GM19193 (cell line): ENCODE measurements around the gene PRSS12.

Source experiments
- POLR2A ChIP-seq: IDR thresholded peaks from 4 replicates; pipeline ENCODE4 v1.6.1; 2011; ENCODE audit not compliant: insufficient read depth, insufficient read length; ENCODE audit errors: extremely low read depth

The PRSS12 gene

DNA sequence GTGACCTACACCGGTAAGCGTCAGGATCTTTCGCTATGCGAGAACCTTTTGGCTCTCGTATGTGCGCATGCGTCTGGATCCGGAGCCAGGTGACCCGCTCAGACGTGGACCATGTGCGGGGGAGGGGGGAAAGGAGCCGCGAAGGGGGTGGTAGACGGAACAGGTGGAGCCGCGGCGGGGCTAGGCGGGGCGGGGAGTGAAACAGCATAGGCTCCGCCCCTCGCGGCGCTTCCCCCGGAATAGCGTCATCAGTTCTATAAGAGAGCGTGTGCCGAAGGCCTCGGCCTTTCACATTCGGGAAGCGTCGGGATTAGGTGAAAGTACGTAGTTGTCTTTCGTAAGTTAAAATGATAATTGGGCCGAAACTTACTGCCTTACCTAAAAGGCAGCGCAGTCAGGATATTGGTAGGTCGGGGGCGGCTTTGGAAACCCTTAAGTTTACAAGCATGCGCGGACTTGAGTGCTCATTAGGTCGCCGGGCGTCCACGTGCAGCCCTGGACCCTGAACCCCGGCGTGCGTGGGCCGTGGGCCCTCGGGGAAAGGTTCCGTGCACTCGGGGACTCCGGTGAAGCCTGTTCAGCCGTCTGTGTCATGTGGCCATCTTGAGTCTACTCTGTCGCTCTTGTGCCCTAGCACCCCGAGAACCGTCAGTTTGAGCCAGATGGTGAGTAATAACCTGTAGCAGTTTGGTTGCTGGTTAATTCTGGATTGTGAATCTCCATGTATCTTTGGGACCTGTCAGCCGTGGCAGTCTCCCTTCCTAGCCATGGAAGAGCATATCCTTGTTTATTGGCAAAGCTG, 74.1 kb downstream of the PRSS12 start:
- TF ChIP-seq POLR2A = peak; percentile 98

DNA sequence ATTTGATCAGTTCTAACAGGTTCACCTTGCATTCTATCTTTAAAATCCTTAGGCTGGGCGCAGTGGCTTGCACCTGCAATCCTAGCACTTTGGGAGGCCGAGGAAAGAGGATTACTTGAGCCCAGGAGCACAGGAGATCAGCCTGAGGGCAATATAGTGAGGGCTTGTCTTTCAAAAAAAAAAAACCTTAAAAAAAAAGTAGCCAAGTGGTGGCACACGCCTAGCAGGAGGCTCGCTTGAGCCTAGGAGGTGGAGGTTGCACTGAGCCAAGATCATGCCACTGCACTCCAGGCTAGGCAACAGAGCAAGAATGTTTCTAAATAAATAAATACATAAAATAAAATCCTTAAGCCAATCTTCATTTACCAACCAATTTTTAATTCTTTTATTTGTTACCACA, 75.6 kb downstream of the PRSS12 start:
- TF ChIP-seq POLR2A = no peak

DNA sequence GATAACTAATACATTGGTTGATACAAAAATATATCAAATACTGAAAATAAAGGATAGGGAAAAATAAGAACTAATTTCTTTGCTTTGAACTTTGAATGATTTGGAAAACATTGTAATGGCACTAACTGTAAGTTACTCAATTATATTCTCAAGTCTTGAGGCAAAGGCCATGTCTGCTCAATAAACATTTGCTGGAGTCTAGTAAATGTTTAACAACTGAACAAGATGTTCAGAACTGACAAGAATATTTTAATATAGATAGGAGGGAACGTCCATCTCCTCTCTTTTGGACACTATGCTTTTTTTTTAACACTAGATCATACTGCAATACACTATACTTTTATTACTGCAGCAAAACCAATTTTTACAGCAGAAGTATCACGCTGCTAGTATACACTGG, 76.2 kb downstream of the PRSS12 start:
- TF ChIP-seq POLR2A = no peak

DNA sequence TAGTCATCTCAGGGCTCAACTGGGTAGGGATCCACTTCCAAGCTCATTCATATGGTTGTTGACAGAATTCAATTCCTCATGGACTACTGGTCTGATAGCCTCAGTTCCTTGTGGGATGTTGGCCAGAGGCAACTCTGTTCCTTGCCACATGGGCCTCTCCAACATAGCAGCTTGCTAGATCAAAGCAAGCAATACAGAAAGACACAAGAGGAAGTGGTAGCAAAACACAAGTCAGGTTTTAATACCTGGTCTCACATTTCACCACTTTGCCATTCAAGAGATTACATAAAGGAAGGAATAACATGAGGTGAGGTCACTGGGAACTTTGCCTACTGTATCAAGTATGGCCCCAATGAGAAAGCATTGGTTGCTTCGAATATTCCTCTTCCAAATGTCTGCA, 79.2 kb downstream of the PRSS12 start:
- no peak for TF ChIP-seq POLR2A

DNA sequence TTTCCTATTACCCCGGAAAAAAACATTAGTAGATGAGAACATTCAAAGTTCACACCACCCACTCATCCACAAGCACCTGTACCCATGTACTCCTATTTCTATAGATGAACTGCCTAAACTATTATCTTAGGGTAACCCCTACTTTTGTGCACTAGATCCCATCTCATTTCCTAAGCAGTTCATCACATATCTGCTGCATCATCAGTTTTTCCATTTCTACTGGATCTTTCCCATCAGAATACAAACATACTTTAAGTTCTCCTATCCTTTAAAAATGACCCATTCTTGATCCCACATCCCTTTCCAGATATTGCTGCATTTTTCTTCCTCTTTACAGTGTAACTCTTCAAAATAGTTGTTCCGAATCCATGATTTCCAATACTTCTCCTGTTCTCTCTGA, 81.0 kb downstream of the PRSS12 start:
- TF ChIP-seq POLR2A = no peak

DNA sequence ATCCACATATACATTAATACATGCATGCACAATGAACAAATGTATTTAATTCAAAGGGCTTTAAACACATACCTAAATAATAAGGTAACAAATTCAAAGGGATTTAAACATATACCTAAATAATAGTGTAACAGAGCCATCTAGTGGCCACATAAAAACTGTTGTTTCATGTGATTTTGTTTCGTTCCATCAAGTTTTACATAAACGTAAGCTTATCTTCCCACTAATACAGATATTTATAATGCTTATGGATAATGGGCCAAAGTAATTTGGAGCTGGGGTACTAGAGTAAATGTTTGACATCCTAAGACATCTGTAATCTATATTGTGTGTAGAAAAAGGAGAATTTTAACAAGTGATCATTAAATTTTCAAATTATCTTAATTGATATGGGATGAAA, 82.3 kb downstream of the PRSS12 start:
- no peak for TF ChIP-seq POLR2A

DNA sequence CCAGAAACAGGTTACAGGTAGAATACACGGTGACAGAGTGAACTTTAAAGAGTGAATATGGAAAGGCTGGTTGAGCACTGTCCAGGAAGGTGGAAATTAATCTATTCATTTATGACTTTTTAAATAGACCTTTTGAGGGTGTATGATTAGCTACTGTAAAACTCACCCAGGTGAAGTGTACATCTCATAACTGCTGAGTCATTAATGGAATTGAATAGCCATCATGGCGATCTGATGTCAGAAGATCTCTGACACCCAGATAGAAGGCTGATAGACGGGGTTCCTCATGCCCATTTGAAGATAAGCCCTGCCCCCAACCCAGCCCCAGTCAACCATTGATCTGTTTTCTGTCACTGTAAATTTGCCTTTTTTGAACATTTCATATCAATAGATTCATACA, 84.0 kb downstream of the PRSS12 start:
- no peak for TF ChIP-seq POLR2A

DNA sequence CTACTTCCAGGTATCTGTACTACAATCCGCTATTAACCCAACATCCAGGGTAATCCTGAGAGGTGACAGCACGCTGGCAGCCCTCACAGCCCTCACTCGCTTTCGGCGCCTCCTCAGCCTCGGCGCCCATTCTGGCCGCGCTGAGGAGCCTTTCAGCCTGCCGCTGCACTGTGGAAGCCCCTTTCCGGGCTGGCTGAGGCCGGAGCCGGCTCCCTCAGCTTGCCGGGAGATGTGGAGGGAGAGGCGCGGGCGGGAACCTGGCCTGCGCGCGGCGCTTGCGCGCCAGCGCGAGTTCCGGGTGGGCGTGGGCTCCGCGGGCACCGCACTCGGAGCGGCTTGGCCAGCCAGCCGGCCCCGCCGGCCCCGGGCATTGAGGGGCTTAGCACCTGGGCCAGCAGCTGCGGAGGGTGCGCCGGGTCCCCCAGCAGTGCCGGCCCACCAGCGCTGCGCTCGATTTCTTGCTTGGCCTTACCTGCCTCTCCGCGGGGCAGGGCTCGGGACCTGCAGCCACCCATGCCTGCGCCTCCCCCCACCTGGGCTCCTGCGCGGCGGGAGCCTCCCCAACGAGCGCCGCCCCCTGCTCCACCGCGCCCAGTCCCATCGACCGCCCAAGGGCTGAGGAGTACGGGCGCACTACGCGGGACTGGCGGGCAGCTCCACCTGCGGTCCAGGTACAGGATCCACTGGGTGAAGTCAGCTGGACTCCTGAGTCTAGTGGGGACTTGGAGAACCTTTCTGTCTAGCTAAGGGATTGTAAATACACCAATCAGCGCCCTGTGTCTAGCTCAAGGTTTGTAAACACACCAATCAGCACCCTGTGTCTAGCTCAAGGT, 87.3 kb downstream of the PRSS12 start:
- TF ChIP-seq POLR2A = no peak

DNA sequence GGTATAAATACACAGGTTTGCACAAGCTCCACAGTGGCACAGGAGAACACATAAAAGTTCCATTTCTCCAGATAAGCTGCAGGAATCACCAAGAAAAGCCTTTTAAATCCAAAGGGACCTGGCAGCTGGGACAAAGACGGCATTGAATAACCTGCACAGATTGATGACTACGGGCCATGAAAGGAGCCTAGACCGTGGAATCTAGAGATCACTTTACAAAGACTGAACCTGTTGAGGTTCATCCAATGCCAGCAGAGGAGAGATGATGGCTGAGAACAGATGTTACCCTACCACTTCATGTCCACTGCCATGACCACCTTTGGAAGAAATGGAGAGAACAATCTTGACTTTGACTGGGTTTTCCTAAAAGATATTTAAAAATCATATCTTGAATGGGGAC, 88.7 kb downstream of the PRSS12 start:
- TF ChIP-seq POLR2A = no peak

DNA sequence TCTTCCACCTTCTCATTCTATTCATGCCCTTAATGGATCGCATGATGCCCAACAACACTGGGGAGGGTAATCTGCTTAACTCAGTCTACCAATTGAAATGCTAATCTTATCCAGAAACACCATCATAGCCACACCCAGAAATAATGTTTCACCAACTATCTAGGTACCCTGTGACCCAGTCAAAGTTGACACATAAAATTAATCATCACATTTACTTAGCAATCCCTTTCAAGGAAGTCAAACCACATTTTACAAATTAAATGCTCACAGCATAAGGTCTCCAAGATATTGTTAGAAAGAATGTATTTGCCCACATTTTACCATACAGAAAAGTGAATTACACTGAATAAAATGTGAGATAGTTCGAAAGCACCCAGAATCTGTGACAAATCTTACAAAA, 92.5 kb downstream of the PRSS12 start:
- TF ChIP-seq POLR2A = no peak

DNA sequence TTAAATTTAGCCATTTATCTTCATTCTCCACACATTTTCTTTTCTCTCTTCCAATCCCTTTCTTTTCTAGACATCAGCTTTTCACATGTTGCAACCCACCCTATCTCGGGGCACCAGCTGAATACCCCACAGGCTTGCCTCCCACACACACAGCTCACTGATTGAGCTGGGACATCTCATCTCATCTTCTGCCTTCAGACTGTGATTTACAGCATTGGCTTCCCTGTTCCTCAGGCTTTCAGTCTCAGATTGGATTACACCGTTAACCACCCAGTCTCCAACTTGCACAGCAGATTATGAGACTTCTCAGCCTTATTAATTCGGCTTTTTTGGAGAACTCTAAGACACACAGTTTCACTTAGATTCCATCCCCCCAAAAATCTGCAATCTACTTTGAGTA, 93.7 kb downstream of the PRSS12 start:
- TF ChIP-seq POLR2A = no peak

DNA sequence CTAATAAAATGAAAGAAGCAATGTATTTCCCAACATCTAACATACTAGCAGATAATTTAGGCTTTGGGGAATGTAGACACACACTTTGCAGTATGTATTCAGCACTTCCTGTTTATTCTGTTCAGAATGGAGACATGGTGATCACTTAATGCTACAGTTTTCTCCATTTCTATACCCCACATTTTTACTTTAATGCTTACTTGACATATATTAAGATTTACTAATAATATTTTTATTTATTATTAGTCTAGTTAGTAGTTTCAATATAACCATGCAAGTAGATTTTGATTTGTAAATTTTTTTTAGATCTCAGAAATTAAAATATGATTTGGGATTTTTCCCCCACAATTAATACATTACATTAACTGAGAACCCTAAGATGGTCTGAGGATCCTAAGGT, 98.4 kb downstream of the PRSS12 start:
- TF ChIP-seq POLR2A = no peak

DNA sequence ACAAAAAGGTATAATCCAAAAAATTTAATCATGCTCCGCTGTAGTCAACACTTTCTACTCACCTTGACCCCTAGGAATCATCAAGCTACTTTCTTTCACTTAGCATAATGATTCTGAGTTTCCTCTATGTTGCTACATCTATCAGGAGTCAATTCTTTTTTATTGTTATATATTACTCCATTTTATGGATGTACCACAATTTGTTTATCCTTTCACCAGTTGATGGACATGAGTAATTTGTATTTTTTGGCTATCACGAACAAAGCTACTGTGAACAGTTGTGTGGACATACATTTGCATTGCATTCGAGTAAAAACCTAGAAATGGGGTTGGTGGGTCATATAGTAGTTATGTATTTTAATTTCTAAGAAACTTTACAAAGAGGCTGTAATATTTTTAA, 102.9 kb downstream of the PRSS12 start:
- TF ChIP-seq POLR2A = no peak

DNA sequence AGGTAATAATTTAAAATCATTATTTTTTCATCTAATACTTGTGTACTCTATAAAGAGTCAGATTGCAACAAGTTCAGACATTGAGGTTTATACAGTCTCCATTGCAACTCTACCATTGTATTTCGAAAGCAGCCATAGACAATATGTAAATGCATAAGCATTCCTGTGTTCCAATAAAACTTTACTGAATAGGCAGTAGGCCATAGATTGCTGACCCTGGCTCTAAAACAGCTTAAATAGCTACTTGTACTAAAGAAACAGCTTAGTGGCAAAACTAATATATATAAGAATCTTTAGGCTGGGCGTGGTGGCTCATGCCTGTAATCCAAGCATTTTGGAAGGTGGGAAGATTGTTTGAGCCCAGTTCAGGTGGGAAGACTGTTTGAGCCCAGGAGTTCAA, 115.3 kb downstream of the PRSS12 start:
- no peak for TF ChIP-seq POLR2A

DNA sequence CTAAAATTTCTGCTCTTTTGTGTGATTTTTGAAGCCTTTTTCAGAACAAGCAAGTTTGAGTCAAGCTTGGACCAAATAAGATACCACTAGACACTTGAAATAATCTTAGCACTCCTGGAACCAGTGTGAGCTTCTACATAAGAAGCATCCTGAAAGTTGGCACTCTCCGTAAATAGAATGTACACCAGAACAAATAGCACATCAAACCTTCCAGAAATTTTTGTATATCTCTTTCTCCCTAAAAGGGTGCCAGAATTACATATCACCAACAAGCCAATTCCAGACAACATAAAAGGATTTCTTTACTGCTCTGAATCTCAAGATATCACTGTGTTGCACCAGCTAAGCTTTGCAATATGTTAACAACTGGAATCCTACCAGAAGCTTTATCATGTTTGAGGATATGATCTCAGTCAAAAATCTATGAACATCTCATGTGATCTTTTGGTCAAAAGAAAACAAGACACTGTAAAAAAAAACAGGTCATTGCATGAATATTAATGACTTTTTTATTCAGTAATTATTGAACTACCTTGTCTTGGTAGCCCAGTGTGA, 117.2 kb downstream of the PRSS12 start:
- no peak for TF ChIP-seq POLR2A
